Urinary bladder (tissue), 4 donors: ENCODE results near the gene SAMSN1. TPM values are rescaled to one million over a fixed set of nuclear protein-coding genes. Genes with fewer than 3 reads are reported as not detected.

Experiments used
- DNase-seq: peaks from one replicate; pipeline ENCODE4 v3.0.0-alpha.2; 2015; ENCODE audit errors: extremely low spot score
- H3K27ac ChIP-seq: one replicate; pipeline ENCODE4 v1.5.1; 2013; ENCODE audit warnings: low read depth, mild to moderate bottlenecking, moderate library complexity
- H3K36me3 ChIP-seq: one replicate; pipeline ENCODE4 v1.6.1; 2013; ENCODE audit warnings: mild to moderate bottlenecking, moderate library complexity; ENCODE audit not compliant: insufficient read depth
- H3K4me1 ChIP-seq: one replicate; pipeline ENCODE4 v1.6.1; 2013; ENCODE audit warnings: mild to moderate bottlenecking, moderate library complexity; ENCODE audit not compliant: insufficient read depth
- H3K4me3 ChIP-seq: one replicate; pipeline ENCODE4 v1.5.1; 2013; ENCODE audit warnings: low read depth, low read length
- WGBS: extraction: QIAGEN DNeasy Blood & Tissue Kit; methylation state at CpG from one replicate; pipeline ENCODE4 v1.1.7; 2013; 5-methylcytosine and 5-hydroxymethylcytosine counted together
- polyA plus RNA-seq: library from polyadenylated mRNA; stranded (reverse); fragments of 200-250 nt; gene quantifications from one replicate; pipeline ENCODE4 v1.2.3, GENCODE V29; 2013
- total RNA-seq: library from RNA; depleted of rRNA; stranded (reverse); fragments of >200 nt; gene quantifications from one replicate; pipeline ENCODE4 v1.2.3, GENCODE V29; 2014
- donor health status: healthy with polysubstance abuse.
- donor health status: healthy.

The SAMSN1 gene
- total and polyA plus RNA-seq, 2 donors, result 11.3 to 16.2 TPM

DNA sequence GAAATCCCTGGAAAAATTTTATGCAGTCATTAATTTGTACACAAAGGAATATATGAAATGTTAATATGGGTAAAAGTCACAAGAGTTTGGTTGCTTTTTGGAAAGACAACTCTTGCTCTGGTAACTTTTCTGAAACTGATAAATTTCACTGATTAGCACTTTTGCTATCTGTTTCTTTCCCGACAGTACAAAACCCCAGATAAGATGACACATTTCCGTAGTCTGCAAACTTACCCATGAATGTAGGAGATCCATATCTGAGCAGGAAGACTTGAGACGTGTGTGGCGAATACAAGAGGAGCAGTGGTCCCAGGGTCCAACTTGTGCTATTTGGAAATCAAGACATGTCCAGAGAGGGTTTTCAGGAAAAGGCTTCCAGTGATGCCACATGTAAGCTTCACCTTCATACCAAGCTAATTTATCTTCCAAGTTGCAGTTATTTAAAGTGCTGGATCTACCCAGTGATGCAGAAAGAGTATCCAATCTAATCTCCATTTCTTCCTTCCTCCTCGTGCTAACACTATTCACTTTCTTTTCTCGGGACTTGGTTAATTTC, 35.9 kb upstream of the SAMSN1 start:
- no peak overlapping the region for H3K27ac ChIP-seq
- no peak overlapping the region for H3K4me3 ChIP-seq
- DNase-seq, result no peak
- no peaks in the 10 kb centered on the region for H3K36me3 ChIP-seq
- no peaks in the 10 kb centered on the region for H3K4me1 ChIP-seq
- WGBS, result 78% methylated on average over 6 of the region's 6 CpGs

- no peaks in the 10 kb centered on the region for H3K36me3 ChIP-seq
- H3K27ac ChIP-seq, result no peak overlapping the region
- no peaks in the 10 kb centered on the region for H3K4me1 ChIP-seq
- H3K4me3 ChIP-seq, result no peak overlapping the region
- DNase-seq, result no peak
- WGBS, result 91% methylated on average over 1 of the region's 1 CpG
These were observed 27.1 kb upstream of the SAMSN1 start for GRCh38 chr21:14573244-14573643.

GRCh38 chr21:14572204-14572780, 26.2 kb upstream of the SAMSN1 start:
- no peak overlapping the region for H3K27ac ChIP-seq
- DNase-seq, result no peak
- no peaks in the 10 kb centered on the region for H3K36me3 ChIP-seq
- H3K4me3 ChIP-seq, result no peak overlapping the region
- 52% methylated on average over 2 of the region's 2 CpGs for WGBS
- no peaks in the 10 kb centered on the region for H3K4me1 ChIP-seq

DNA sequence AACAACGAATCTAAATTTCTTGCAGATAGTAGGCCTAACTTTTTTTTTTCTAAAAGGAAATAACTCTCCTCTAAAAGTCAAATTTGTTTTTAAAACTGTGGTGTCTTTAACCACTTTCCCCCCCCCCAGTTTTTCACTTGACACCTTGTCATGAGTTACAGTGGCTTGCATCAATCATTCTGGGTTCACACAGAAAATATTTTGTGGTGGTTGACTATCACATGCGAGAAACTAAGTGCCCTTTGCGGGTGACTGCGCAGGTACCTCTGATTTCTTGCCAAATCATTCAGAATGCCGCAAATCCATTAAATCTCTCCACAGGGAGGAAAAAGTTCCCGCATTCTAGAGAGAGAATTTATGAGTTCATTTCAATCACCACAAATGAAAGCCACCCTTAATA, 23.8 kb upstream of the SAMSN1 start:
- no peak overlapping the region for H3K4me3 ChIP-seq
- H3K36me3 ChIP-seq, result no peaks in the 10 kb centered on the region
- H3K27ac ChIP-seq, result no peak overlapping the region
- no peaks in the 10 kb centered on the region for H3K4me1 ChIP-seq
- WGBS, result 93% methylated on average over 6 of the region's 6 CpGs
- DNase-seq, result no peak

GRCh38 chr21:14569026-14569621, 23.0 kb upstream of the SAMSN1 start:
- H3K4me1 ChIP-seq, result no peaks in the 10 kb centered on the region
- 91% methylated on average over 3 of the region's 3 CpGs for WGBS
- no peak overlapping the region for H3K4me3 ChIP-seq
- no peaks in the 10 kb centered on the region for H3K36me3 ChIP-seq
- DNase-seq, result no peak
- H3K27ac ChIP-seq, result no peak overlapping the region

DNA sequence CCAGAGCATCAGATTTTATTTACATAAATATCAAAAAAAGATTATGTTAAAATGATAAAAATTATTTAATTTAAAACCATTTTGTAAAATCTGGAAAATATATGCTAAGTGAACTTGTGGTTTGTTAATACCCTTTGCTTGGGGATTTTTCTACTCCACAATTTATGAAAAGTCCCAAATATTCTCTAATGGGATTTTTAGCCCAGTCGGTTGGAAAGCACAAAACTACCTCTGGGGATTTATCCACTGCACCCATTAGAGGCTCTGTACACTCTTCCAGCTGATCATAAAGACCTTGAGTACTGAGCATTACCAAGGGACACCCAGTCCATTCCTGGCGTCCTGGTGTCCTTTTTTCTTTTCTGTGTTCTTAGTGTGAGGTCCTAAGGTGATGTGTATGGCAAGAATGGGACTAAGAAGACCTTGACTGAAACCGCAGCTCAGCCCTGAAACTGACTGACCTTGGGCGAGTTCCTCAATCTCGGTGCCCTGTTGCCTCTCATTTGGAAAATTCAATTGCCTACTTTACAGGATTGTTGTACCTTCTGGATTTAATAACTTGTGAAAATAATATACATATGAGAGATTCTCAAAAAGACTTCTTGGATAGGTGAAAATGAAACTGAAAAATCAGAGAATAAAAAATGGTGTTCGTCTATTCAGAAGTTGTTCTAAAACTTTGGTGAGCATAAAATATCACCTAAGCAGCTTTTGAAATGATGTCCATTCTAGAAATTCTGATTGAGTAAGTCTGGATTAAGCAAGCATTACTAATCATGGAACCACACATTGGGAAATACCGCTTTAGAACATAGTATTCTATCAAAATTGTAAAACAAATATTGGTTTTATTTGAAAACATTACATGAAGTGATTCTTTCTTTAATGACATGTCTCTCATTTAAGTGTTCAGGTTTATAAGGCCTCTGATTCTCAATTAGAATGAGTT, 21.5 kb upstream of the SAMSN1 start:
- Histone ChIP-seq H3K36me3 (no peaks in the 10 kb centered on the region), H3K27ac (no peak overlapping the region), H3K4me1 (no peaks in the 10 kb centered on the region), H3K4me3 (no peak overlapping the region)
- WGBS, result 75% methylated on average over 7 of the region's 7 CpGs
- DNase-seq, result no peak

- H3K4me1 ChIP-seq, result no peaks in the 10 kb centered on the region
- WGBS, result 75% methylated on average over 5 of the region's 5 CpGs
These were observed 20.8 kb upstream of the SAMSN1 start for GRCh38 chr21:14566894-14567293.

DNA sequence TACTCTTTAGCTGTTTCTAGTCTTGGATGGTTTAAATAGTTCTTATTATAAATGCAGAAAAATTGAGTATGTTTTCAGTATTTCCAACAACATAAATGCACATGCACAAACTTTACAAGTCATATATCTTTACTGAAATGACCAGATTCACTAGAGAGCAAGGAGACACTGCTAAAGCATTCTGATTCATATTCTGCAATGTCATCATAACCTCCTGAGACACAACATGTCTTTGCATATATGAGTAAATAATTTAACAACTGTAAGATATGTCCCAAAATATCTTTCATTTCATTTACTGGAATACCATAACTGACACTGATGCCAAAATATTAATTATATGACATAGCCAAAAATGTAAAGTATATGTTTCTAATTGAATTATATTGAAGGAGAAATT, 16.8 kb upstream of the SAMSN1 start:
- no peak for DNase-seq
- Histone ChIP-seq H3K36me3 (no peaks in the 10 kb centered on the region), H3K4me1 (no peaks in the 10 kb centered on the region), H3K27ac (no peak overlapping the region), H3K4me3 (no peak overlapping the region)

More at GRCh38 chr21:14566894-14567293, 20.8 kb upstream of the SAMSN1 start:
- no peak for DNase-seq
- no peaks in the 10 kb centered on the region for H3K36me3 ChIP-seq
- no peak overlapping the region for H3K4me3 ChIP-seq
- no peak overlapping the region for H3K27ac ChIP-seq

- no peak overlapping the region for H3K4me3 ChIP-seq
- H3K36me3 ChIP-seq, result no peaks in the 10 kb centered on the region
- WGBS, result 74% methylated on average over 4 of the region's 4 CpGs
- no peaks in the 10 kb centered on the region for H3K4me1 ChIP-seq
- H3K27ac ChIP-seq, result no peak overlapping the region
- DNase-seq, result no peak
These were observed 14.4 kb upstream of the SAMSN1 start for GRCh38 chr21:14560555-14560954.

DNA sequence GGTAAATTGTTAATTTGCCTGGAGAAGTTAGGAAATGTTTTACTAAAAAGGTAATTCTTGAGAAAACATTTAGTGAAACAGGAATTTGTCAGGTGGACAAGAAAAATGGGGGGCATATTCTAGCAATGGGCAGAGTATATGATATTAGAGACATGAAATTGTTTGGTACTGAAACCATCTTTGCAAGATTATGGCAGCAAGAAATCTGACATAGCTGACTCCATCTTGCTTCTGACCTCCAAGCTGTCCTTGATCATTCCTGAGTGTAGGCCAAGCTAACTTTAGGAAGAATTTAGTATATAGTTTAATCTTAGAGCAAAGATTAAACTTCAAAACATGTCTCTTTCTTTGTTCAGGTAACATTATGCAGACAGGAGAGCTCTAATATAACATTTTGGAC, 14.0 kb upstream of the SAMSN1 start:
- Histone ChIP-seq H3K4me3 (no peak overlapping the region), H3K27ac (no peak overlapping the region), H3K36me3 (no peaks in the 10 kb centered on the region), H3K4me1 (no peaks in the 10 kb centered on the region)
- DNase-seq, result no peak

- H3K4me3 ChIP-seq, result no peak overlapping the region
- DNase-seq, result no peak
- H3K36me3 ChIP-seq, result no peaks in the 10 kb centered on the region
- no peaks in the 10 kb centered on the region for H3K4me1 ChIP-seq
- H3K27ac ChIP-seq, result no peak overlapping the region
These were observed 13.0 kb upstream of the SAMSN1 start for GRCh38 chr21:14559102-14559501.

GRCh38 chr21:14557413-14557812, 11.3 kb upstream of the SAMSN1 start:
- WGBS, result 81% methylated on average over 5 of the region's 5 CpGs
- Histone ChIP-seq H3K4me1 (no peaks in the 10 kb centered on the region), H3K27ac (no peak overlapping the region), H3K36me3 (no peaks in the 10 kb centered on the region), H3K4me3 (no peak overlapping the region)
- DNase-seq, result no peak

GRCh38 chr21:14554948-14555347, 8.8 kb upstream of the SAMSN1 start:
- WGBS, result 43% methylated on average over 1 of the region's 1 CpG
- Histone ChIP-seq H3K36me3 (no peaks in the 10 kb centered on the region), H3K4me1 (no peaks in the 10 kb centered on the region), H3K4me3 (no peak overlapping the region), H3K27ac (no peak overlapping the region)
- no peak for DNase-seq

GRCh38 chr21:14553422-14553821, 7.3 kb upstream of the SAMSN1 start:
- Histone ChIP-seq H3K4me1 (no peaks in the 10 kb centered on the region), H3K27ac (no peak overlapping the region), H3K36me3 (no peaks in the 10 kb centered on the region), H3K4me3 (no peak overlapping the region)
- DNase-seq, result no peak
- 84% methylated on average over 2 of the region's 2 CpGs for WGBS
